B cell (primary cell): ENCODE data around the gene FKBP9. TPM values are rescaled to one million over a fixed set of nuclear protein-coding genes. Genes with fewer than 3 reads are reported as not detected.

Experiments
- ATAC-seq: fragments of 200-7000 bp; cut with Tn5 transposase; one replicate; pipeline ENCODE4 v1.10.0; 2021; ENCODE audit warnings: low read depth, mild to moderate bottlenecking, moderate number of reproducible peaks, moderate library complexity
- CTCF ChIA-PET: fragments of 350-600 bp; sonication (Branson Sonifier 250); formaldehyde crosslinking; loops from one replicate; lab custom pipeline; 2021; ENCODE audit warnings: antibody characterized with exemption, inconsistent platforms; lab: Charles Lee
- POLR2A ChIA-PET: fragments of 350-600 bp; sonication (Branson Sonifier 250); formaldehyde crosslinking; loops from one replicate; lab custom pipeline; 2021; ENCODE audit warnings: antibody characterized with exemption; lab: Charles Lee
- DNase-seq: peaks from one replicate; pipeline ENCODE4 v3.0.0; 2013
- H2AFZ ChIP-seq: 2 replicates; pipeline ENCODE4 v1.6.1; 2012; ENCODE audit warnings: mild to moderate bottlenecking, low read depth, low read length; ENCODE audit not compliant: insufficient read depth, poor library complexity, severe bottlenecking
- H3K27ac ChIP-seq, 2 donors: 1 replicate in 1 of 2; 2 replicates in 1 of 2; pipeline ENCODE4 v1.5.1; 2012 to 2013; ENCODE audit warnings: low read length in 2 of 2, mild to moderate bottlenecking in 2 of 2, moderate library complexity in 1 of 2
- H3K27me3 ChIP-seq, 4 experiments: fragments of 200-600 bp in 1 of 4; sonication (generic) in 1 of 4; replicated peaks in 1 of 4; 1 replicate in 2 of 4; 2 replicates in 2 of 4; pipeline versions ENCODE4 v1.6.1 to v1.7.0; 2013 to 2016; ENCODE audit warnings: low read length in 3 of 4, mild to moderate bottlenecking in 2 of 4, mixed read lengths in 1 of 4, moderate library complexity in 1 of 4; ENCODE audit not compliant: insufficient read depth in 4 of 4, control insufficient read depth in 3 of 4; ENCODE audit errors: control extremely low read depth in 1 of 4
- H3K36me3 ChIP-seq, 2 experiments: replicated peaks in 1 of 2; 1 replicate in 1 of 2; 2 replicates in 1 of 2; pipeline versions ENCODE4 v1.6.1 to v1.7.1; 2013; ENCODE audit warnings: low read length in 1 of 2; ENCODE audit not compliant: insufficient read depth in 2 of 2, control insufficient read depth in 1 of 2; ENCODE audit errors: control extremely low read depth in 1 of 2, extremely low read depth in 1 of 2
- H3K4me1 ChIP-seq, 2 donors: fragments of 200-600 bp in 1 of 2; sonication (generic) in 1 of 2; 1 replicate in 1 of 2; 2 replicates in 1 of 2; pipeline versions ENCODE4 v1.5.1 to v1.6.1; 2013 to 2017; ENCODE audit warnings: low read length in 2 of 2; ENCODE audit not compliant: control insufficient read depth in 2 of 2, insufficient read depth in 2 of 2
- H3K4me2 ChIP-seq: replicated peaks from 2 replicates; pipeline ENCODE3; 2012; ENCODE audit warnings: mild to moderate bottlenecking, low read depth, low read length; ENCODE audit not compliant: poor library complexity, severe bottlenecking
- H3K4me3 ChIP-seq, 5 experiments: fragments of 200-600 bp in 1 of 5; sonication (generic) in 1 of 5; 1 replicate in 3 of 5; 2 replicates in 2 of 5; pipeline versions ENCODE4 v1.5.1 to v1.7.0; 2011 to 2016; ENCODE audit warnings: low read length in 4 of 5, mild to moderate bottlenecking in 4 of 5, low read depth in 2 of 5, control low read depth in 1 of 5, moderate library complexity in 1 of 5; ENCODE audit not compliant: insufficient read depth in 1 of 5; ENCODE audit errors: control extremely low read depth in 1 of 5, extremely low read depth in 1 of 5
- H3K79me2 ChIP-seq: fragments of 200-600 bp; sonication (generic); one replicate; pipeline ENCODE4 v1.6.0; 2016; ENCODE audit warnings: low read length; ENCODE audit not compliant: control insufficient read depth, insufficient read depth
- H3K9ac ChIP-seq: fragments of 200-600 bp; sonication (generic); 2 replicates; pipeline ENCODE4 v1.6.1; 2017; ENCODE audit warnings: mild to moderate bottlenecking, low read length, moderate library complexity
- H3K9me3 ChIP-seq, 3 donors: one replicate each; pipeline versions ENCODE4 v1.6.1 to v1.7.1; 2013; ENCODE audit warnings: low read length in 2 of 3; ENCODE audit not compliant: control insufficient read depth in 2 of 3, insufficient read depth in 1 of 3; ENCODE audit errors: control extremely low read depth in 1 of 3
- H4K20me1 ChIP-seq: 2 replicates; pipeline ENCODE4 v1.6.0; 2012; ENCODE audit warnings: mild to moderate bottlenecking, low read length; ENCODE audit not compliant: insufficient read depth, control insufficient read depth, poor library complexity, severe bottlenecking
- H3K27ac Mint-ChIP-seq: one replicate; pipeline ENCODE4 v1.8.0; 2021; ENCODE audit warnings: mixed read lengths
- H3K27me3 Mint-ChIP-seq: one replicate; pipeline ENCODE4 v1.8.0; 2021; ENCODE audit warnings: mixed read lengths
- H3K4me1 Mint-ChIP-seq: one replicate; pipeline ENCODE4 v1.8.0; 2021; ENCODE audit warnings: mixed read lengths
- H3K4me3 Mint-ChIP-seq: one replicate; pipeline ENCODE4 v1.8.0; 2021; ENCODE audit warnings: mixed read lengths
- H3K9me3 Mint-ChIP-seq: one replicate; pipeline ENCODE4 v1.8.0; 2022; ENCODE audit warnings: mixed read lengths; ENCODE audit not compliant: insufficient read depth
- EZH2 ChIP-seq: IDR thresholded peaks from 2 replicates; pipeline ENCODE4 v1.6.1; 2012; ENCODE audit warnings: borderline replicate concordance, low read depth, mild to moderate bottlenecking, moderate library complexity, low read length; ENCODE audit not compliant: insufficient read depth, poor library complexity, severe bottlenecking
- WGBS: methylation state at CpG from one replicate; pipeline ENCODE4 v1.1.5; 2013; ENCODE audit warnings: missing lambda C conversion rate; ENCODE audit not compliant: insufficient coverage; 5-methylcytosine and 5-hydroxymethylcytosine counted together
- intact Hi-C: fragments of 100-400 bp; cut with micrococcal nuclease; formaldehyde crosslinking; loops from one replicate; pipeline ENCODE4 v1.10.0; 2022
- polyA plus RNA-seq: library from polyadenylated mRNA; depleted of rRNA; stranded (reverse); fragments of >200 nt; gene quantifications from 2 replicates; pipeline ENCODE4 v1.2.3, GENCODE V29; 2012
- total RNA-seq, 2 donors: library from RNA; stranded (reverse); fragments of 120-200 nt in 1 of 2; gene quantifications; 1 replicate in 1 of 2; 2 replicates in 1 of 2; pipeline versions ENCODE4 v1.2.3 to v1.2.4, GENCODE V29; 2013 to 2022
- TF ChIP-seq, protein P1 (sequence below): fragments of 200-600 bp; IDR thresholded peaks from one replicate; pipeline ENCODE4 v1.8.0; 2022; ENCODE audit warnings: antibody characterized with exemption, mild to moderate bottlenecking

FKBP9 gene
- total and polyA plus RNA-seq, 2 donors (not counting 1 experiment from before 2014, with no cell fraction given) = 0.52 to 0.98 TPM

- Histone ChIP-seq H3K4me3 (no peak overlapping the region), H2AFZ (no peak overlapping the region), H3K4me2 (no peak overlapping the region), H3K27me3 (no peaks in the 10 kb centered on the region), H3K36me3 (peaks cover 0 to 7% of the 10 kb centered on the region in 2 experiments), H3K79me2 (peaks cover 71% of the 10 kb centered on the region), H3K4me1 (peaks cover 3 to 7% of the 10 kb centered on the region in 2 donors), H3K27ac (no peak overlapping the region), H3K9ac (no peak overlapping the region), H3K9me3 (no peaks in the 10 kb centered on the region), H4K20me1 (peaks cover 6% of the 10 kb centered on the region)
- no peak for DNase-seq
- WGBS = no CpG with 5 or more reads among the region's 1 CpG
- no peak overlapping the region for H3K4me3 Mint-ChIP-seq
- ChIA-PET CTCF (no interaction called here), POLR2A (no interaction called here)
- no peak overlapping the region for H3K27ac Mint-ChIP-seq
- intact Hi-C loops = no loop called here
- TF ChIP-seq, protein P1, sequence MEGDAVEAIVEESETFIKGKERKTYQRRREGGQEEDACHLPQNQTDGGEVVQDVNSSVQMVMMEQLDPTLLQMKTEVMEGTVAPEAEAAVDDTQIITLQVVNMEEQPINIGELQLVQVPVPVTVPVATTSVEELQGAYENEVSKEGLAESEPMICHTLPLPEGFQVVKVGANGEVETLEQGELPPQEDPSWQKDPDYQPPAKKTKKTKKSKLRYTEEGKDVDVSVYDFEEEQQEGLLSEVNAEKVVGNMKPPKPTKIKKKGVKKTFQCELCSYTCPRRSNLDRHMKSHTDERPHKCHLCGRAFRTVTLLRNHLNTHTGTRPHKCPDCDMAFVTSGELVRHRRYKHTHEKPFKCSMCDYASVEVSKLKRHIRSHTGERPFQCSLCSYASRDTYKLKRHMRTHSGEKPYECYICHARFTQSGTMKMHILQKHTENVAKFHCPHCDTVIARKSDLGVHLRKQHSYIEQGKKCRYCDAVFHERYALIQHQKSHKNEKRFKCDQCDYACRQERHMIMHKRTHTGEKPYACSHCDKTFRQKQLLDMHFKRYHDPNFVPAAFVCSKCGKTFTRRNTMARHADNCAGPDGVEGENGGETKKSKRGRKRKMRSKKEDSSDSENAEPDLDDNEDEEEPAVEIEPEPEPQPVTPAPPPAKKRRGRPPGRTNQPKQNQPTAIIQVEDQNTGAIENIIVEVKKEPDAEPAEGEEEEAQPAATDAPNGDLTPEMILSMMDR = no peak
- no peak for TF ChIP-seq EZH2
- H3K4me1 Mint-ChIP-seq = peaks cover 9% of the 10 kb centered on the region
- ATAC-seq = no peak
- no peaks in the 10 kb centered on the region for H3K27me3 Mint-ChIP-seq
- no peaks in the 10 kb centered on the region for H3K9me3 Mint-ChIP-seq
These were observed 21.7 kb upstream of the FKBP9 start for GRCh38 chr7:32935558-32935957.

GRCh38 chr7:32936689-32937088, 20.6 kb upstream of the FKBP9 start:
- POLR2A ChIA-PET = no interaction called here
- CTCF ChIA-PET = interaction anchor here (10.1 kb wide), 1 partner anchor 91 kb away, joined by 122 read pairs; no protein-coding TSS in a partner anchor

More at GRCh38 chr7:32936689-32937088, 20.6 kb upstream of the FKBP9 start:
- TF ChIP-seq, protein P1 = no peak
- TF ChIP-seq EZH2 = no peak
- Histone ChIP-seq H3K4me3 (no peak overlapping the region), H3K36me3 (peaks cover 0 to 3% of the 10 kb centered on the region in 2 experiments), H4K20me1 (peaks cover 6% of the 10 kb centered on the region), H3K27me3 (no peaks in the 10 kb centered on the region), H3K79me2 (peaks cover 71% of the 10 kb centered on the region), H3K27ac (no peak overlapping the region), H2AFZ (no peak overlapping the region), H3K9ac (no peak overlapping the region), H3K4me2 (no peak overlapping the region), H3K9me3 (no peaks in the 10 kb centered on the region), H3K4me1 (peaks cover 9 to 14% of the 10 kb centered on the region in 2 donors)
- Mint-ChIP-seq H3K27me3 (no peaks in the 10 kb centered on the region), H3K4me1 (peaks cover 16% of the 10 kb centered on the region), H3K4me3 (no peak overlapping the region), H3K9me3 (no peaks in the 10 kb centered on the region), H3K27ac (no peak overlapping the region)
- 100% methylated on average over 2 of the region's 3 CpGs for WGBS
- DNase-seq (no peak), ATAC-seq (no peak)
- intact Hi-C loops = no loop called here
